ENCODE results near the gene RASD1.
A peak's percentile ranks its signal among the peaks of the same experiment; 100 is the strongest.

RASD1 gene

DNA sequence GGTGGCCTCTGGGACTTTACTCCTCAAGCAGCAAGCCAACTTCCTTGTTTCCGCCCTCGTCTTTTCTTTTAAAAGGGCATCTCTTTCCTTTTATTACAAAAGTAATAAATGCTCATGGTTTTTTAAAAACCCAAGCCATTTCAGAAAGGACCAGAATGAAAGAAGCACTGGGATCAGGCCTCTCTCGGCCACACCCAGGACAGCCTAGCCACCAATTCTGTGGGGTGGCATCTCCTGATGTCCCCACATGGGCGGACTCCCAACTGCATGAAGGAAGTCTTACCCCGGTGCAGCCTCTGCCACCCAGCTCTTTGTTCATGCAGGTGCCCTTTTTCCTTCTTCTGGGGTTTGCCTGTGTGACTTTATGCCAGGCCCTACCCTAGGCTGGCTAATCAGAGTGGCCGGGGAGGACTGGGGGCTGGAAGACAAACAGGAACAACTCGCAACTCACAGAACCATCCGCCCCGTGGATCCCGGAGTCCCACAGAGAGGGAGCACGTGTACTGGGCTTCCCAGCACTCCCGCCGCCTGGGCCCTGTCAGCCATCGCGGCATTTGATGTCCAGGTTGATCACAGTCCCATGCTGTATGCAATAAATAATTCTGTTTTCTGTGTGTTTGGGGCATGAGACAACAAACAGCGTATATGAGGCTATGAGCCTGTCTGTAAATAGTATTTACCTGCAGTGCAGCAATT is 2.6 kb upstream of the RASD1 start:
- Mint-ChIP-seq H3K4me1 (ENCODE audit: low read depth) (peaks cover 4% of the 10 kb centered on the region), H3K9me3 (no peaks in the 10 kb centered on the region), H3K27me3 (ENCODE audit: low read depth) (peaks cover 15% of the 10 kb centered on the region), H3K4me3 (no peak overlapping the region), H3K27ac (no peak overlapping the region), H3K36me3 (ENCODE audit: low read depth) (no peaks in the 10 kb centered on the region)

DNA sequence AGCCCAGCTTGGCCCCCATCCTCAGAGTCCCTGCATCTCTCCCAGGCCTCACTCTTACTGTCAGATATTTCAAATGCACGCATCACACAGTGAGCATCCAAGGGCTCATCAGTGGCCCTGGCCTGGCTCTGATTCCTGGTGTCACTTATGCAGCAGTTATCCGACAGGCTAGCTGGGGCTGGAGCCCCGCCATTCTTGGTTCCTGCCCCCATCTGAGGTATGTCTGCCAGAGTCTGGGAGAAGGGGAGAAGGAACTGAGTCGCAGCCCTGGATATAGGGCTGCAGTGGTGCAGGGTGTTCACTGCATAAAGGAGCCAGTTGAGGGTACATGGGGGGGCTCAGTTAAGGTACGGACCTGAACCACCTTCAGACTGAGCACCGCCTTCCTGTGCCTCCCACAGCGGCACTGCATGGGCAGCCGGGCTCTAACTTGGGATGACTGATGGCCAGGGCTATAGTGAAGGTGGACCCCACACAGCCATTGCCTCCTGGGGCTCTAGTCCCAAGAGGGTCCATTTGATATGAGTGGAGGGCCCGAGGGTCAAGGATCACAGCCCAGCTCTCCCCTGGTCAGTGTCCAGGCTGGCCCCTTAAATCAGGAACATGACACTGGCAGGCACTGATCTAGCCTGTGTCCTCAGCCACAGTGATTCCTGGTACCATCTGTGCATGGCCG is 1.8 kb upstream of the RASD1 start:
- Mint-ChIP-seq H3K36me3 (ENCODE audit: low read depth) (no peaks in the 10 kb centered on the region), H3K4me3 (no peak overlapping the region), H3K27ac (no peak overlapping the region), H3K27me3 (ENCODE audit: low read depth) (peaks cover 18% of the 10 kb centered on the region), H3K9me3 (no peaks in the 10 kb centered on the region), H3K4me1 (ENCODE audit: low read depth) (peaks cover 4% of the 10 kb centered on the region)

DNA sequence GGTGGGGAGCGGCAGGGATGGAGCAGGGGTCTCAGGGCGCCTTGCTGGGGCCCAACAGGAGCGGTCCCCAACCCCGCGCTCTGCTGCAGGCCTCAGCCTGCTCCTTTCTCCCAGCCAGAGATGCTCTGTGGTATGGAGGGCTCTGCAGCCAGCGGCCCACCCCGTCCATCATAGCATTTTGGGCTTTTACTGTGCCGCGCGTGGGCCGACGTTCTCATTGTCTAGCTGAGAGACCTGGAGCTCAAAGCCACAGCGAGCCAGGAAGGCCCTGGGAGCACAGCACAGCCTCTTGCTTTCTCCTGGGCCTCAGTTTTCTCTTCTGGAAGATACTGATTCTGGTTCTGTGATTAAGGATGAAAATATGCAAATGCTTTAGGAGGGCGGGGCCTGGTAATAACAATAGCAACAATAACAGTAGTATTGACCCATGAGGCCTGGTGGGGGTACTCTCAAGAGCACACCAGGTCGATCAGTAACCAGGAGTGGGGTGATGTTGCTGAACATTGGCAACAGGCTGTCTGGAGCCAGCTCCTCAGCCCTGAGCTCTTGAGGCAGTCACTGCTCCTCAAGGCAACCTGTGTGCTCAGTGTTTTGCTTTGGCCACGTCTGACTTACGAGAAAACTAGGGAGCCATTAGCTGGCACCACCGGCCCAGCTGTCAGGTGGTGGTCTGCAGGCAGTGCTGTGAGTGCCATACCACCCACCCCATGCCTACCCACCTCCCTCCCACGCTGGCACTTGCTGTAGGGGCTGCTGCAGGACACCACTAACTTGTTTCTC is 1.1 kb upstream of the RASD1 start:
- no peak overlapping the region for H3K27ac Mint-ChIP-seq
- no peaks in the 10 kb centered on the region for H3K9me3 Mint-ChIP-seq
- H3K36me3 Mint-ChIP-seq (ENCODE audit: low read depth), result peaks cover 4% of the 10 kb centered on the region
- peaks cover 18% of the 10 kb centered on the region for H3K27me3 Mint-ChIP-seq (ENCODE audit: low read depth)
- peaks cover 4% of the 10 kb centered on the region for H3K4me1 Mint-ChIP-seq (ENCODE audit: low read depth)
- no peak overlapping the region for H3K4me3 Mint-ChIP-seq

DNA sequence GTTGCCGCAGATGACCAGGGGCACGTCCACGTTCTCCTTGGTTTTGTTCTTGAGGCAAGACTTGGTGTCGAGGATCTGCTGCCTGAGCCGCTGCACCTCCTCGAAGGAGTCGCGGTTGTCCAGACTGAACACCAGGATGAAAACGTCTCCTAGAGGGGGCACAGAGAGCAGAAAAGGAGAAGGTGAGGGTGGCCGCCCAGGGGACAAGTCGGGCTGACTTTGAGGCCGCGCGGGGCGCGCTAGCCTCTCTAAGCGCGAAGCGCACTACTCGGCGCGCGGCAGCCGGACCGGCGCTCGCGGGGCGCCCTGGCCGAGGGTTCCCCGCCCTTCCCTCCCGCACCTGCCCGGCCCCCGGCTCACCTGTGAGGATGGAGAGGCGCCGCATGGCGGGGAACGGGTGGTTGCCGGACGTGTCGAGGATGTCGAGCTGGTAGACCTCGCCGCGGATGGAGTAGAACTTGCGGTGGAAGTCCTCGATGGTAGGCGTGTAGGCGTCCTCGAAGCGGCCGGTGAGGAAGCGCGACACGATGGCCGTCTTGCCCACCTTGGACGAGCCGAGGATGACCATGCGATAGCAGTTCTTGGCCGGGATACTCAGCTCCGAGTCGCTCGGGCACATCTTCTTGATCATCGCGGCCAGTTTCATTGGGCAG is 533 bp downstream of the RASD1 start:
- Mint-ChIP-seq H3K27me3 (ENCODE audit: low read depth) (peaks cover 18% of the 10 kb centered on the region), H3K4me3 (peak overlapping the region; percentile 87), H3K36me3 (ENCODE audit: low read depth) (peaks cover 7% of the 10 kb centered on the region), H3K4me1 (ENCODE audit: low read depth) (peaks cover 4% of the 10 kb centered on the region), H3K9me3 (no peaks in the 10 kb centered on the region), H3K27ac (no peak overlapping the region)

DNA sequence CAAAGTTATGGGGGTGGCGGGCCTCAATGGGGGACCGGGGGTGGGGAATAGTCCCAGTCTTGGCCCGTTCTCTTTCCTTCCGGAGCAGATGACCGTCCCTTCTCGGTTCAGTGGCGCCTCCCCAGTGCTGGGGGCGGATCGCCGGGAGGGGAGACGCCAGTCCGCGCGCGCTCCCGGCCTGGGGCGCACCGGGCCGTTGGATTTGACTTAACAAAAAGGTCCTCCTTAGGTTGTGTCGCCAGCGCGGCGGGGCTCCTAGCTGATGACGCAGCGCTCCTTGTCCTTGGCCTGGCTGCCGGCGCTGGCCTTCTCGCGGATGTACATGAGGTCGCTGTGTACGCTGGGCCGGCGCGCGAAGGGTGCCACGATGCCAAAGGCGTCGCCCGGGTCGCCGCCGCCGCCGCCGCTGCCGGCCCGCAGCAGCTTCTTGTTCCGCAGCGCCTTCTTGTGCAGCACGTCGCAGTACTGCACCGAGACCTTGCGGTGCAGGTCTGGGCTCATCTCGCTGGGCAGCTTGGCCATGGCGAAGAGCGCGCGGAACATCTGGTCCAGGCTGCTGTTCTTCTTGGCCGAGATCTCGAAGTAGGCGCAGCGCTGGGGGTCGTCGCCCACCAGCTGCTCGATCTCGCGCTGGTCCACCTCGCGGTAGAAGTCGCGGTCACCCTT is 1.2 kb downstream of the RASD1 start:
- Mint-ChIP-seq H3K36me3 (ENCODE audit: low read depth) (peaks cover 7% of the 10 kb centered on the region), H3K4me3 (peak overlapping the region; percentile 87), H3K4me1 (ENCODE audit: low read depth) (peaks cover 4% of the 10 kb centered on the region), H3K27me3 (ENCODE audit: low read depth) (peaks cover 18% of the 10 kb centered on the region), H3K27ac (no peak overlapping the region), H3K9me3 (no peaks in the 10 kb centered on the region)

DNA sequence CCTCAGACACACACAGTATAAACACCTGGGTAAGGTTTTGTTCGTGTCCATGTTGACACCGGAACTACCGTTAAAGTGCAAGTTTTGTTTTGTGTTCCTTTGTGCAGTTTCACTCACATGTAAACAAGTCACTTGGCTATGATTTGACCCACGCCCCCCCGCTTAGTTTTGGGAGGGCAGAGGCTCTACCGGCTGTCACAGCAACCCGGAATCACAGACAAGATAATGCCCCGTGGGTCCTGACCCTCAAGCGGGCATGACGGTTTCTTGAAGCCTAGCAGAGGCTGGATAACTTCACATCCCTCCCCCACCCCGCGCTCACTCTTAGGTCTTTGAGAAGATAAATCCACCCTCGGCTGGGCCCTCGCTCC is 1.7 kb downstream of the RASD1 start:
- Mint-ChIP-seq H3K4me1 (ENCODE audit: low read depth) (peaks cover 6% of the 10 kb centered on the region), H3K36me3 (ENCODE audit: low read depth) (peaks cover 7% of the 10 kb centered on the region), H3K4me3 (no peak overlapping the region)

DNA sequence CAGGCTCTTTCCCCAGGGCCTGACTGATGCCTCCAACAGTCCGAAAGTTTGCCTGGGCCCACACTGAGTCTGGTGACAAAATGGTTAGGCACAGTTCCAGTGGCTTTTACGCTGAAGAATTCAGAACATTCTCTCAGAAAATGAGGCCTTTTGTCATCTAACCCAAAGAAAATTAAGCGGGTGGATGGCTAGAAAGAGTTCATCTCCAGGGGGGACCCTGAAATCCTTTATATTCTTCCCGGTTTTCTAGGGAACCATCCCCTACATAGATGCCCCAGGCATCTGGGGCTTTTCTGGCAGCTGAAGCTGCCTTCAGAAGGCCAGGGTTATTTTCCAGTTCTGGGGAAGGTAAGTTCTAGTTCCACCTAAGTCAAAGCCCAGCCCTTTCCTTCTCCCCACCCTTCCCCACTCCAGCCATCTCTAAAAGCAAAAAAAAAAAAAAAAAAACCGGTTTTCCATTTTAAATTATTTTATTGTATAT is 2.2 kb downstream of the RASD1 start:
- Mint-ChIP-seq H3K27me3 (ENCODE audit: low read depth) (peaks cover 18% of the 10 kb centered on the region), H3K9me3 (no peaks in the 10 kb centered on the region), H3K27ac (no peak overlapping the region), H3K4me1 (ENCODE audit: low read depth) (peaks cover 6% of the 10 kb centered on the region), H3K36me3 (ENCODE audit: low read depth) (peaks cover 7% of the 10 kb centered on the region), H3K4me3 (no peak overlapping the region)

More for the DNA sequence above, 1.7 kb downstream of the RASD1 start:
- H3K27ac Mint-ChIP-seq, result no peak overlapping the region
- no peaks in the 10 kb centered on the region for H3K9me3 Mint-ChIP-seq
- H3K27me3 Mint-ChIP-seq (ENCODE audit: low read depth), result peaks cover 18% of the 10 kb centered on the region

DNA sequence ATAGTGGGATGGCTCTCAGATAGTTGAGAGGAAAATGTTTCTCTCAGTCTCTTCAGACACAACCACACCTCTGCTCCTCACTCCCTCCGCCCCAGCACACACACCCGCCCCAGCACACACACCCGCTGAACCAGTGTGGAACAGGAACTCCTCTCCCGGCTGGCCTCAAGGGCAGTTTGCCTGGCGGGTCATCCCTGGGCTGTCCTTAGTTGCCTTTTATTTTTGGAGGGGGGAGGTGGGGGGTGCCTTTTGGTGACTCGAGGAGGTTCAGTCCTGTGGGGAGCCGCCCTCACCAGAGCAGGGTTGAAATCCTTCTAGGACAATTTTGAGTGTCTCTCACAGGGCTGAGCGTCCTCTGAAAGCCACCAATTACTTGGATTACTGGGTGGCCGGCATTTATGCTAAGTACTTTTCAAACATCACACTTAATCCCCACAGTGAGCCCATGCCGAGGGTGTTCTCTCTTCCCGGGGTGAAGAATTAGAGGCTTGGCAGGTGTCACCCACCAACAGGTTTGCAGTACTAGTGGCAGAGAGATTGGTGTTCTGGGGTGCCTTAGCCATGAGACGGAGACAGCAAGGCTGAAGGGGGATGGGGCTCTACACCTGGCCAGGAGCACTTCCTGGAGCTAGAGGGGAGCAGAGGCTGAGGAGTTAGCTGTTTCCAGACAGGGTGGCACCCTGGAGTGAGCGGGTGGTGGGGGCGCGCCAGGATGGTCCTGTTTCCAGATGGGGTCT is 2.8 kb downstream of the RASD1 start:
- peaks cover 7% of the 10 kb centered on the region for H3K36me3 Mint-ChIP-seq (ENCODE audit: low read depth)
- H3K4me1 Mint-ChIP-seq (ENCODE audit: low read depth), result peaks cover 6% of the 10 kb centered on the region
- H3K4me3 Mint-ChIP-seq, result no peak overlapping the region
- H3K9me3 Mint-ChIP-seq, result no peaks in the 10 kb centered on the region
- H3K27me3 Mint-ChIP-seq (ENCODE audit: low read depth), result peaks cover 18% of the 10 kb centered on the region
- no peak overlapping the region for H3K27ac Mint-ChIP-seq

DNA sequence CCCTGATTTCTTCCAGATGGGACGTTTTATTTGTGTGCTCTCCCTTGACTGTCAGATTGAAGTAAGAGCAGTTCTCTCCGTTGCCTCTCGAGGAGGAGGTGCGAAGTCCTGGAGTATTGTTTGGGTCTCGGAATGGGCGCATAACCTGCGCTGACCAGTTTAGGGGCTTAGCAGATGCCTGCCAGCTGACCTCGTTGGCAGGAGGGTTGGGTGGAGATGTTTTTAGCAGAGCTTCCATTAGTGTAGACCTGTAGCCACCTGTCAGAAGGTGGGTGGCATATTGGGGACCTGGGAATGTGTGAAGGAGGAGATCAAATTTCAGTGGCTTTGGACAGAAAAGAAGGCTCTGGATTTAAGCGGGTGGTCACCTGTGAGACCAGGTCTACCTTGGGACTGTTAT is 3.6 kb downstream of the RASD1 start:
- Mint-ChIP-seq H3K9me3 (no peaks in the 10 kb centered on the region), H3K27ac (no peak overlapping the region), H3K27me3 (ENCODE audit: low read depth) (peaks cover 18% of the 10 kb centered on the region), H3K4me1 (ENCODE audit: low read depth) (peaks cover 6% of the 10 kb centered on the region), H3K36me3 (ENCODE audit: low read depth) (peaks cover 12% of the 10 kb centered on the region), H3K4me3 (no peak overlapping the region)

DNA sequence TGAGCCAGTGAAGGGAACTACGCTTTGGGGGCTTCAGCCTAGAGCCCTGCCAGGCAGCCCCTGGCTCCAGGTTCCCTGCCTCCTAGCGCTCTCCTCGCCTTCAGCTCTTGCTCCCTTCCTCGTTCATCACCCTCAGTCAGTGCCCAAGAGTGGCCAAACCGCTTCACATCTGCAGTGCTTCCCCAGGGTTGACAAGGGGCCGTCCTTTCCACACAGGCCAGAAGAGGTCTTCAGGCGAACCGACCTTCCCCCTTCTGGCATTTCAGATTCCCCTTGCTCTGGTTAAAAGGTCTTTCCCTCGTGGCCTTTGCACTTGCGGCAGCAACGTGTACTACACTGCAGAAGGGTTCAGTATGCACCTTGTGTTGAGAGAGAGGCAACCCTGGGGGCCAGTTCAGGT is 4.1 kb downstream of the RASD1 start:
- Mint-ChIP-seq H3K27me3 (ENCODE audit: low read depth) (peaks cover 18% of the 10 kb centered on the region), H3K36me3 (ENCODE audit: low read depth) (peaks cover 17% of the 10 kb centered on the region), H3K9me3 (no peaks in the 10 kb centered on the region), H3K4me3 (no peak overlapping the region), H3K27ac (no peak overlapping the region), H3K4me1 (ENCODE audit: low read depth) (peaks cover 9% of the 10 kb centered on the region)

DNA sequence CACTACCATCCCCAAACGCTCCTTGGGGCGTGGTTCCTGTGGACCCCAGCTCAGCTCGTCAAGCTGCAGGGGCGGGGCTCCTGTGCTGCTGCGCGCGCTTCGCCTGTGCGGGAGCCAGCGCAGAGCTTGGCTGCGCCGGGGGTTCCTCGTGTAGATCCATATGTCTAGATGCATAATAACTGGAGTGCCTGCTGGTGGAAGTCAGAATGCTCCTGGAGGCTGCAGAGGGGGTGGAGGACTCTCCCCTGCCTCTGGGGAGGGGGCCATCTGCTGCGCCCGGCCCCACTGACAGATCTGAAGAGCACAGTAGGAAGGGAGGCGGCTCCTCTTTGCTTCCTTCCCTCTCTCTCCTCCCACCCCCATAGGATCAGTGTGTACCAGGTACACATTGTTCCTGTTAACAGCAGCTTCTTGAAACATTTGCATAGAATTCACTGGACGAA is 4.6 kb downstream of the RASD1 start:
- peaks cover 11% of the 10 kb centered on the region for H3K4me1 Mint-ChIP-seq (ENCODE audit: low read depth)
- H3K4me3 Mint-ChIP-seq, result no peak overlapping the region
- H3K9me3 Mint-ChIP-seq, result no peaks in the 10 kb centered on the region
- peaks cover 21% of the 10 kb centered on the region for H3K36me3 Mint-ChIP-seq (ENCODE audit: low read depth)
- H3K27ac Mint-ChIP-seq, result no peak overlapping the region
- peaks cover 18% of the 10 kb centered on the region for H3K27me3 Mint-ChIP-seq (ENCODE audit: low read depth)

DNA sequence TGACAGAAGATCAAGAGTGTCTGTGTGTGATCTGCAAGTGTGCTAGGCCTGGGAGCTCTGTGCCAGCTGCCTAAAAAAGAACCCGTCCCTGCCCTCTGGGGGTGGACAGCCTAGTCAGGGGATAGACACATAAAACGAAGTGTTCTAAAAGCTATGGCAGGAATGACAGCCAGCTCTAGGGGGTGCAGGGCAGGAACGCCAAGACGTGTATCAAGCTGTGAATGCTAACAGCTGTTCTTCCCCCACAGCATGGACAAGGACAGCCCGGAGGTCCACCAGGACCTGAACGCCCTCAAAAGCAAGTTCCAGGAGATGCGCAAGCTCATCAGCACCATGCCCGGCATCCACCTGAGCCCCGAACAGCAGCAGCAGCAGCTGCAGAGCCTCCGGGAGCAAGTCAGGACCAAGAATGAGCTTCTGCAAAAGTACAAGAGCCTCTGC is 5.1 kb downstream of the RASD1 start:
- peaks cover 11% of the 10 kb centered on the region for H3K4me1 Mint-ChIP-seq (ENCODE audit: low read depth)

DNA sequence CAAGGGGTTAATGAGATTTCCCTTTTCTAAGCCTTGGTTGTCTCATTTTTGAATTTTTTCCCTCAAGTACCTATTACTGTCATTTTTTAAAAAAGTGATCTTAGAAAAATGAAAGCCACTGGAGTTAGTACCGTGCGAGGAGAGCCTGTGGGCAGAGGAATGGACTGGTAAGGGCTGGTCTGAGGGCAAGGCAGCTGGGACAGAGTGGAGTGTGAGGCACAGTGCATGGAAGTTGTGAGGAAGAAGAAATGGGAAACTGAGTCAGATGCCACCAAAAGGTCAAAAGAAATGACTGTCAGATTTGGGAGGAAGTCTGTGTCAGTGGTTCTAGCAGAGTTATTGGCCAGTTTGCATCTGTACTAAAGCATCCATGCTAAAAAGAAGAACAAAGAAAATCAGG is 8.2 kb downstream of the RASD1 start:
- Mint-ChIP-seq H3K36me3 (ENCODE audit: low read depth) (peaks cover 28% of the 10 kb centered on the region), H3K4me1 (ENCODE audit: low read depth) (peaks cover 14% of the 10 kb centered on the region), H3K4me3 (no peak overlapping the region), H3K9me3 (no peaks in the 10 kb centered on the region), H3K27me3 (ENCODE audit: low read depth) (no peaks in the 10 kb centered on the region), H3K27ac (no peak overlapping the region)

More for the DNA sequence above, 5.1 kb downstream of the RASD1 start:
- Mint-ChIP-seq H3K27me3 (ENCODE audit: low read depth) (peaks cover 18% of the 10 kb centered on the region), H3K4me3 (no peak overlapping the region), H3K36me3 (ENCODE audit: low read depth) (peaks cover 21% of the 10 kb centered on the region), H3K9me3 (no peaks in the 10 kb centered on the region), H3K27ac (no peak overlapping the region)

Measured in T-helper 1 cell treated with Interleukin-12 subunit alpha and Interleukin-12 subunit beta and Interleukin-4 antibody, amounts not matched to agents 30 μg/mL and 1 μg/mL, for 36 hours (primary cell).